Muscle layer of colon (tissue), 2 donors: ENCODE data around the gene KRT75.

Source experiments
- H3K27ac ChIP-seq: one replicate; pipeline ENCODE4 v1.7.0; 2013; ENCODE audit warnings: low read depth, mild to moderate bottlenecking, low read length, moderate library complexity
- H3K27me3 ChIP-seq, 2 donors: one replicate each; pipeline ENCODE4 v1.7.0; 2013; ENCODE audit warnings: low read length in 2 of 2, mild to moderate bottlenecking in 2 of 2; ENCODE audit not compliant: insufficient read depth in 2 of 2, control insufficient read depth in 1 of 2
- H3K36me3 ChIP-seq: one replicate; pipeline ENCODE4 v1.7.0; 2013; ENCODE audit warnings: mild to moderate bottlenecking, low read length; ENCODE audit not compliant: insufficient read depth
- H3K4me1 ChIP-seq: one replicate; pipeline ENCODE4 v1.7.0; 2013; ENCODE audit warnings: mild to moderate bottlenecking, low read length; ENCODE audit not compliant: insufficient read depth
- H3K4me3 ChIP-seq, 2 donors: one replicate each; pipeline ENCODE4 v1.7.0; 2013; ENCODE audit warnings: low read length in 2 of 2, low read depth in 1 of 2, mild to moderate bottlenecking in 1 of 2, moderate library complexity in 1 of 2
- H3K9ac ChIP-seq: one replicate; pipeline ENCODE4 v1.7.0; 2013; ENCODE audit warnings: low read length
- H3K9me3 ChIP-seq: one replicate; pipeline ENCODE4 v1.7.0; 2013; ENCODE audit warnings: mild to moderate bottlenecking, low read length
- donor health status: abdominal sarcoma.
- donor health status: Adenocarcinoma of cecum.

KRT75 gene

GRCh38 chr12:52427083-52427482 lies 7.1 kb downstream of the KRT75 start:
- H3K27ac ChIP-seq = no peak overlapping the region
- no peak overlapping the region for H3K9ac ChIP-seq
- peaks cover 43% of the 10 kb centered on the region for H3K4me1 ChIP-seq
- H3K36me3 ChIP-seq = no peaks in the 10 kb centered on the region
- no peaks in the 10 kb centered on the region for H3K9me3 ChIP-seq
- no peak overlapping the region for H3K4me3 ChIP-seq
- H3K27me3 ChIP-seq = no peaks in the 10 kb centered on the region

- H3K9me3 ChIP-seq = no peaks in the 10 kb centered on the region
- peaks cover 43% of the 10 kb centered on the region for H3K4me1 ChIP-seq
- no peaks in the 10 kb centered on the region for H3K27me3 ChIP-seq
- H3K27ac ChIP-seq = no peak overlapping the region
- no peak overlapping the region for H3K9ac ChIP-seq
- no peaks in the 10 kb centered on the region for H3K36me3 ChIP-seq
- no peak overlapping the region for H3K4me3 ChIP-seq
Observed at GRCh38 chr12:52426034-52426433, 8.1 kb downstream of the KRT75 start.

- no peak overlapping the region for H3K9ac ChIP-seq
- H3K27me3 ChIP-seq = no peaks in the 10 kb centered on the region
- peaks cover 43% of the 10 kb centered on the region for H3K4me1 ChIP-seq
- H3K27ac ChIP-seq = no peak overlapping the region
- no peaks in the 10 kb centered on the region for H3K9me3 ChIP-seq
- no peaks in the 10 kb centered on the region for H3K36me3 ChIP-seq
- no peak overlapping the region for H3K4me3 ChIP-seq
Observed at GRCh38 chr12:52425466-52425865, 8.7 kb downstream of the KRT75 start.

GRCh38 chr12:52423661-52424500 lies 10.3 kb downstream of the KRT75 start:
- Histone ChIP-seq H3K9ac (no peak overlapping the region), H3K9me3 (no peaks in the 10 kb centered on the region), H3K36me3 (no peaks in the 10 kb centered on the region), H3K27me3 (no peaks in the 10 kb centered on the region), H3K4me3 (no peak overlapping the region), H3K27ac (peak overlapping the region; percentile 62), H3K4me1 (peaks cover 43% of the 10 kb centered on the region)

- Histone ChIP-seq H3K9ac (no peak overlapping the region), H3K27ac (peak overlapping the region; percentile 62), H3K4me1 (peaks cover 43% of the 10 kb centered on the region), H3K9me3 (no peaks in the 10 kb centered on the region), H3K4me3 (no peak overlapping the region), H3K36me3 (no peaks in the 10 kb centered on the region), H3K27me3 (no peaks in the 10 kb centered on the region)
Observed at GRCh38 chr12:52423035-52423434, 11.1 kb downstream of the KRT75 start.

- no peak overlapping the region for H3K27ac ChIP-seq
- H3K4me1 ChIP-seq = peaks cover 43% of the 10 kb centered on the region
- no peaks in the 10 kb centered on the region for H3K9me3 ChIP-seq
- H3K36me3 ChIP-seq = no peaks in the 10 kb centered on the region
- H3K27me3 ChIP-seq = no peaks in the 10 kb centered on the region
- no peak overlapping the region for H3K9ac ChIP-seq
- no peak overlapping the region for H3K4me3 ChIP-seq
Observed at GRCh38 chr12:52419656-52420055, 14.5 kb downstream of the KRT75 start.

- Histone ChIP-seq H3K9ac (no peak overlapping the region), H3K4me3 (no peak overlapping the region), H3K4me1 (peaks cover 37% of the 10 kb centered on the region), H3K27me3 (no peaks in the 10 kb centered on the region), H3K36me3 (no peaks in the 10 kb centered on the region), H3K9me3 (no peaks in the 10 kb centered on the region), H3K27ac (no peak overlapping the region)
Observed at GRCh38 chr12:52418576-52419110, 15.5 kb downstream of the KRT75 start.

- Histone ChIP-seq H3K36me3 (no peaks in the 10 kb centered on the region), H3K27ac (no peak overlapping the region), H3K4me3 (no peak overlapping the region), H3K9ac (no peak overlapping the region), H3K4me1 (peaks cover 36% of the 10 kb centered on the region), H3K27me3 (no peaks in the 10 kb centered on the region), H3K9me3 (no peaks in the 10 kb centered on the region)
Observed at GRCh38 chr12:52417740-52418139, 16.4 kb downstream of the KRT75 start.

GRCh38 chr12:52416795-52417194 lies 17.4 kb downstream of the KRT75 start:
- Histone ChIP-seq H3K4me1 (peaks cover 33% of the 10 kb centered on the region), H3K27ac (no peak overlapping the region), H3K36me3 (no peaks in the 10 kb centered on the region), H3K4me3 (no peak overlapping the region), H3K9me3 (no peaks in the 10 kb centered on the region), H3K27me3 (no peaks in the 10 kb centered on the region), H3K9ac (no peak overlapping the region)

GRCh38 chr12:52415870-52416750 lies 18.1 kb downstream of the KRT75 start:
- Histone ChIP-seq H3K4me1 (peaks cover 35% of the 10 kb centered on the region), H3K9ac (no peak overlapping the region), H3K4me3 (peak overlapping the region in 1 of 2 donors; percentile 18), H3K36me3 (no peaks in the 10 kb centered on the region), H3K27me3 (no peaks in the 10 kb centered on the region), H3K27ac (no peak overlapping the region), H3K9me3 (no peaks in the 10 kb centered on the region)

- Histone ChIP-seq H3K4me1 (peaks cover 38% of the 10 kb centered on the region), H3K27me3 (no peaks in the 10 kb centered on the region), H3K9me3 (no peaks in the 10 kb centered on the region), H3K4me3 (no peak overlapping the region), H3K27ac (no peak overlapping the region), H3K9ac (no peak overlapping the region), H3K36me3 (no peaks in the 10 kb centered on the region)
Observed at GRCh38 chr12:52414936-52415335, 19.2 kb downstream of the KRT75 start.
